ENCODE results near the gene ARMH3. TPM values are rescaled to one million over a fixed set of nuclear protein-coding genes. Genes with fewer than 3 reads are reported as not detected.

Gene ARMH3
- total and polyA plus RNA-seq, 10 of the 15 experiments (the other 5 are each of a cell fraction or from before 2014, with no cell fraction given), result 13.0 to 33.0 (median 16.4) TPM

GRCh38 chr10:102090772-102091171, 34.8 kb upstream of the ARMH3 start:
- DNase-seq (ENCODE audit: low read depth, low spot score) (no peak), FAIRE-seq (no peak), ATAC-seq (no peak)
- WGBS (ENCODE audit: insufficient coverage, insufficient replicate concordance, low lambda C conversion rate, missing lambda C conversion rate), result 93% methylated on average over 2 of the region's 2 CpGs
- no peaks in the 10 kb centered on the region for H3K36me3 ChIP-seq (ENCODE audit: control insufficient read depth in 2 of 2, insufficient read depth in 2 of 2, low read length in 1 of 2)
- no peaks in the 10 kb centered on the region for H3K27me3 ChIP-seq (replicated peaks in 1 of 2; ENCODE audit: control insufficient read depth in 2 of 2, insufficient read depth in 2 of 2, low read length in 1 of 2)
- ChIA-PET CTCF (no interaction called here), SMC1A (ENCODE audit: uncharacterized antibody, unreplicated experiment) (no interaction called here), POLR2A (no interaction called here), RAD21 (ENCODE audit: unreplicated experiment) (no interaction called here)
- no peak overlapping the region for H3K4me3 ChIP-seq
- H4K20me1 ChIP-seq (ENCODE audit: control insufficient read depth, insufficient read depth), result no peaks in the 10 kb centered on the region
- no peaks in the 10 kb centered on the region for H3K9me3 ChIP-seq (replicated peaks; ENCODE audit: control insufficient read depth, insufficient read depth, low read length)
- no peak overlapping the region for H2AFZ ChIP-seq (ENCODE audit: control insufficient read depth, low read depth, low read length)
- no TSS peak for BruUV-seq (replicated peaks)
- in situ Hi-C loops (cut with MboI), result loop anchor here (25.0 kb wide), 1 partner anchor 878 kb away; no protein-coding TSS in a partner anchor
- no peak overlapping the region for H3K27ac ChIP-seq (ENCODE audit: control insufficient read depth, insufficient read depth)
- no peaks in the 10 kb centered on the region for H3K4me1 ChIP-seq (ENCODE audit: control insufficient read depth, insufficient read depth, low read length)
- no peaks in the 10 kb centered on the region for H3K79me2 ChIP-seq (ENCODE audit: control insufficient read depth, insufficient read depth, low read length)
- intact Hi-C loops (cut with micrococcal nuclease; ENCODE audit: unreplicated experiment), result no loop called here
- no peak overlapping the region for H3K9ac ChIP-seq (ENCODE audit: control insufficient read depth, insufficient read depth, low read length)
- H3K4me2 ChIP-seq (ENCODE audit: control insufficient read depth, insufficient read depth), result no peak overlapping the region
- no peak for TF ChIP-seq CHD2 (IDR thresholded peaks at IDR 0.05; ENCODE audit: borderline replicate concordance, low read depth, low read length)
- no peak for TF ChIP-seq SPI1 (IDR thresholded peaks at IDR 0.05; ENCODE audit: borderline replicate concordance, insufficient read depth, low read depth, low read length)
- no peak for TF ChIP-seq BCL11A (IDR thresholded peaks at IDR 0.05; ENCODE audit: low read depth, low read length)
- no peak for TF ChIP-seq RAD51 (IDR thresholded peaks at IDR 0.05)
- TF ChIP-seq CUX1 (IDR thresholded peaks at IDR 0.05; ENCODE audit: insufficient replicate concordance, low read depth, low read length), result no peak
- no peak for TF ChIP-seq BRCA1 (IDR thresholded peaks at IDR 0.05; ENCODE audit: low read depth, low read length)
- no peak for TF ChIP-seq POLR2AphosphoS2 (IDR thresholded peaks at IDR 0.05; ENCODE audit: low read depth, low read length)
- no peak for TF ChIP-seq ZNF687 (IDR thresholded peaks at IDR 0.05)
- TF ChIP-seq CBX3 (IDR thresholded peaks at IDR 0.05; ENCODE audit: borderline replicate concordance, low read depth), result no peak
- no peak for TF ChIP-seq KLF5 (IDR thresholded peaks at IDR 0.05; ENCODE audit: partially characterized antibody)
- TF ChIP-seq TARDBP (IDR thresholded peaks at IDR 0.05; ENCODE audit: borderline replicate concordance), result no peak
- TF ChIP-seq PAX8 (IDR thresholded peaks at IDR 0.05), result no peak
- no peak for TF ChIP-seq RELB (IDR thresholded peaks at IDR 0.05; ENCODE audit: low read depth)
- no peak for TF ChIP-seq NR2C2 (IDR thresholded peaks at IDR 0.05; ENCODE audit: borderline replicate concordance, control insufficient read depth, insufficient read length, low read depth)
- no peak for TF ChIP-seq POLR2A (IDR thresholded peaks at IDR 0.05; ENCODE audit: low read depth, low read length)
